ENCODE results near the gene TPD52L1.

The TPD52L1 gene

DNA sequence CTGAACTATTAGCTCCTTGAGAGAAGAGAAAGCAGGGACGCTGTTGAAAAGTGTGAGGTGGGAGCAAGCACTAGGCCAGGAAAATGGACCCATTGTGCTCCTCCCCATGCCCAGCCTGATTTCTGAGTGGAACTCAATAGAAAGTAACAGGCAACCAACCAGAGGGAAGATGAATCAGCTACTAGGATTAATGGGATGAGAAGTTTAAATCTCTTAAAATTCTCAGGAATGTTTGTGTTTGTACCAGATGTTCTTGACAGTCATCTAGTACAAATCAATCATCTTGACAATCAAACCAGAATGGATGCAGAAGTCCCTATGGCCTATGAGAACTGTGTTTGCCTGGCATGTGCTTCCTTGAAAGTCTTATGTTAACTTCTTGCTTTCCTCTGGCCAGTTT, 99.3 kb downstream of the TPD52L1 start:
- TF ChIP-seq ZFX (IDR thresholded peaks at IDR 0.05; ENCODE audit: borderline replicate concordance) (no peak), CTCF (IDR thresholded peaks at IDR 0.05) (no peak)
- H3K27ac ChIP-seq: no peak overlapping the region

DNA sequence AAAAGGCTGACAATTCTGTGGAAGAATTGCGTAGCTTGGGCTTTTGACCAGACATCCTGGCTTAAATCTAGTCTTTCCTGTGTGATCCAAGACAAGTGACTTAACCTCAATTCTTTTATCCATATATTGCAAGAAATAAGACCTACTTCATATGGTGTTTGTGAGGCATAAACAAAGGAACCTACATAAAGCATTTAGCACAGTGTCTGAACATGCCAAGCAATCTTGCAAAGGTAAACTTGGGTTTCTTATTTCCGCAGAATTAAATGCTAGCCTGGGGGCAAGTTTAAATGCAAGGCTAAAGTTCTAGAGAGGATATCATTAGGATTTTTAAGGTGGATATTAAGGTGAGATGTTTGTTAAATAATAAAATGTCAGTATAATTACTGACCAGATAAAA, 100.3 kb downstream of the TPD52L1 start:
- no peak overlapping the region for H3K27ac ChIP-seq
- TF ChIP-seq CTCF (IDR thresholded peaks at IDR 0.05): no peak
- no peak for TF ChIP-seq ZFX (IDR thresholded peaks at IDR 0.05; ENCODE audit: borderline replicate concordance)

DNA sequence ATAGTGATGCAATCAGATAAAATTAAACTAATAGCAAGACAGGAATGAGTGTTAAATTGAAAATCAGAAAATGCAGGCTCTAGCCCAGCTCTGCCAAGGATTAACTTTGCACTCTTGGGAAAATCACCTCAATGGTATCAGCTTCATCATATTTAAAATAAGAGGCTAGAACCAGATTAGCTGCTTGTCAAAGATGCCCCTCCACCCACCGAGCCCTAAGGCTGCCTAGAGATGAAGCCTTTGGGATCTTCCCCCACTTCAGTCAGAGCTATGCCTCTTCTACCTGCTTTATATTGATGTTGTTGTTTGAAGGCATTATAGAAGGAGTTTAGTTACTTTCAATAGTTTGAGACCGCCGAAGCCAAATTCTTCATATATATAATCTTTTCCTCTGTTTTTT, 100.7 kb downstream of the TPD52L1 start:
- no peak overlapping the region for H3K27ac ChIP-seq
- TF ChIP-seq CTCF (IDR thresholded peaks at IDR 0.05) (no peak), ZFX (IDR thresholded peaks at IDR 0.05; ENCODE audit: borderline replicate concordance) (no peak)

- H3K27ac ChIP-seq: no peak overlapping the region
- TF ChIP-seq ZFX (IDR thresholded peaks at IDR 0.05; ENCODE audit: borderline replicate concordance) (no peak), CTCF (IDR thresholded peaks at IDR 0.05) (no peak)
Observed at GRCh38 chr6:125255201-125255600, 101.6 kb downstream of the TPD52L1 start.

DNA sequence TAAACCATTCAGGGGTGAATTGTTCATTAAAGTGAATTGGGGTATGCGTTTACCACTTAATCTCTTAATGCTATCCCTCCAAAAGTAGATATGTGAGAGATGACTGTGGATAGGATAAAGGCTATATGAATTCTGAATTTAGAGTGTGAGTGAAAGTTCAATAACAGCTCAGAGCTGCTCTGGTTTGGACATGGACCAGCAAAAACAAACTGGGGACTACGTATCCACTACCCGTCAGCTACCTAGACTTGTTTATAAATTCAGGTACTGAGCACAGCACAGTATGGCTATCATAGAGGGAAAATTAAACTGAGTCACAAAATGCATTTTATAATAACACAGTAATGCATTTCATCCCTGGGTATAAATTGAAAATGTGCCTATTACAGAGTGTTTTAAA, 103.8 kb downstream of the TPD52L1 start:
- TF ChIP-seq ZFX (IDR thresholded peaks at IDR 0.05; ENCODE audit: borderline replicate concordance) (no peak), CTCF (IDR thresholded peaks at IDR 0.05) (no peak)
- H3K27ac ChIP-seq: no peak overlapping the region

DNA sequence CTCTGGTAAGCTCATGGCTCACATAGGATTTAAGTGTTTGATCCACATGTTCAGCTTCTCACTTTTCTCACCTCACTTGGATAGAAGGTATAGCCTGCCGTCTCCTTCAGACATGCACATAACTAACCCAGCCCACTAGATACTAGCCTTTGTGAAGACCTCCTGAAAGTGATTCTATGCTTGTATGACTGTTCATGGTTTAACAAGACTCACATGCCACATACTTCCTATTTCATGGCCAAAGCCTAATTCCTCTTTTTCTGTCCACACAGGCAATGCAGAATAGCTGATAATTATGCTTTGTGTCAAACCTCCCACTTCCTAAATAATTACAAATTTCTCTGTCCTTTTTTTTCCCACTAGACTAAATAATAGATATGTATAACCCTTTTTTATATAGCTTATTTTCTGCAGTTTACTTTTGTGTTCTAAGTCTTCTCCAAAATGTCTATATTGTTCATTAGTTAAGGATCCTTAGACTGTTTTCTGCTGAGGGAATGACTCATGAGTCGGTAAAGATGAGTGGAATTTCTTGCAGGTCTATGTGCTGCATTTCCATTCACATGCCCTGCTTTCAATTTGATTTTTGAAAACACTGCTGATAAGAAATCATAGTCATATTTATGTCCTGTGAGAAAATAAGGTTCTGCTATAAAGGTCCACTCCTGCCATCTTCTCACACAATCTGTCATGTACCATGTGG, 105.2 kb downstream of the TPD52L1 start:
- TF ChIP-seq CTCF (IDR thresholded peaks at IDR 0.05): no peak
- no peak for TF ChIP-seq ZFX (IDR thresholded peaks at IDR 0.05; ENCODE audit: borderline replicate concordance)

DNA sequence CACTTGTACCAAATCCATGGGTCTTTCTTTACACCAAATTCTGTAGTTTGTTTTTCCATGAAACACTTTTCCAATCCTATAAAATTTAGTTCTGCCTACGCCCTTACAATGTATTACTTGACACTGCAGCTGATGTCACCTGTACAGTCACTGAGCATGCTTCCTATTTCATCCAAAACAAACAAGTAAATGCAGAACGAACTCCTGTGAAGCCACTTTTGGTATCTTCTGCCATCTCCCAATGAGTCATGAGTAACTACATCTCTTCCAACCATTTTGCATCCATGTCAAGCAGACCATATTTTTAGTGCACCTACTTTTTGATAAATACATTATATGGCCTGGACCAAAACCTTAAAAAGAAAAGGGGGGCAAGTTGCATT, 105.8 kb downstream of the TPD52L1 start:
- TF ChIP-seq ZFX (IDR thresholded peaks at IDR 0.05; ENCODE audit: borderline replicate concordance) (no peak), CTCF (IDR thresholded peaks at IDR 0.05) (no peak)
- H3K27ac ChIP-seq: no peak overlapping the region

More for the DNA sequence above, 105.2 kb downstream of the TPD52L1 start:
- no peak overlapping the region for H3K27ac ChIP-seq

Measured in 22Rv1 (cell line).